Neural cell (in vitro differentiated cells): ENCODE results near the gene LRIG1. TPM values are rescaled to one million over a fixed set of nuclear protein-coding genes. Genes with fewer than 3 reads are reported as not detected.

Source experiments
- H2AFZ ChIP-seq: fragments of 200-600, 300-800 bp; sonication (generic), shearing (Covaris generic); 2 replicates; pipeline ENCODE4 v1.6.0; 2014; ENCODE audit warnings: low read depth, mild to moderate bottlenecking, antibody characterized with exemption, low read length, moderate library complexity
- H3F3A ChIP-seq: fragments of 200-600 bp; shearing (Covaris generic); 2 replicates; pipeline ENCODE4 v1.6.1; 2016; ENCODE audit warnings: mild to moderate bottlenecking, moderate library complexity, mixed read lengths, antibody characterized with exemption, low read length; ENCODE audit not compliant: insufficient read depth, poor library complexity, severe bottlenecking
- H3K27ac ChIP-seq: fragments of 200-600, 300-800 bp; sonication (generic), shearing (Covaris generic); 2 replicates; pipeline ENCODE4 v1.5.1; 2014; ENCODE audit warnings: mild to moderate bottlenecking, low read length, moderate library complexity
- H3K27me3 ChIP-seq: fragments of 300-800, 200-600 bp; sonication (generic), shearing (Covaris generic); 2 replicates; pipeline ENCODE4 v1.6.0; 2014; ENCODE audit warnings: mild to moderate bottlenecking, low read depth, low read length, moderate library complexity; ENCODE audit not compliant: insufficient read depth
- H3K36me3 ChIP-seq: fragments of 300-800, 200-600 bp; sonication (generic), shearing (Covaris generic); 2 replicates; pipeline ENCODE4 v1.5.1; 2014; ENCODE audit warnings: mild to moderate bottlenecking, antibody characterized with exemption, low read length, moderate library complexity; ENCODE audit not compliant: insufficient read depth
- H3K4me2 ChIP-seq: fragments of 300-800, 200-600 bp; sonication (generic), shearing (Covaris generic); 2 replicates; pipeline ENCODE4 v1.6.0; 2014; ENCODE audit warnings: mild to moderate bottlenecking, low read length
- H3K4me3 ChIP-seq: fragments of 300-800, 200-600 bp; sonication (generic), shearing (Covaris generic); 2 replicates; pipeline ENCODE4 v1.5.1; 2014; ENCODE audit warnings: mild to moderate bottlenecking, low read length, moderate library complexity
- H3K79me2 ChIP-seq: fragments of 200-600 bp; shearing (Covaris generic); replicated peaks from 2 replicates; pipeline ENCODE4 v1.6.0; 2014; ENCODE audit warnings: mild to moderate bottlenecking, low read length, moderate library complexity; ENCODE audit not compliant: insufficient read depth
- H3K9ac ChIP-seq: fragments of 300-800, 200-600 bp; sonication (generic), shearing (Covaris generic); 2 replicates; pipeline ENCODE4 v1.6.1; 2016; ENCODE audit warnings: mild to moderate bottlenecking, low read length, mixed read lengths
- H3K9me2 ChIP-seq: fragments of 200-600 bp; shearing (Covaris generic); 2 replicates; pipeline ENCODE4 v1.6.1; 2016; ENCODE audit warnings: mild to moderate bottlenecking, low read length, mixed read lengths; ENCODE audit not compliant: insufficient read depth
- H3K9me3 ChIP-seq: fragments of 200-600, 300-800 bp; sonication (generic), shearing (Covaris generic); 2 replicates; pipeline ENCODE4 v1.6.1; 2016; ENCODE audit warnings: mild to moderate bottlenecking, mixed run types, low read length, moderate library complexity, mixed read lengths
- H4K20me1 ChIP-seq: fragments of 200-600 bp; shearing (Covaris generic); 2 replicates; pipeline ENCODE4 v1.6.1; 2016; ENCODE audit warnings: mild to moderate bottlenecking, mixed run types; ENCODE audit not compliant: insufficient read depth
- EP300 ChIP-seq: fragments of 450-650 bp; conservative IDR thresholded peaks from 2 replicates; pipeline ENCODE4 v1.6.1; 2014; ENCODE audit warnings: antibody characterized with exemption, mild to moderate bottlenecking, moderate library complexity; ENCODE audit not compliant: poor library complexity, severe bottlenecking
- EZH2 ChIP-seq: fragments of 200-600, 300-800 bp; shearing (Covaris generic), sonication (generic); IDR thresholded peaks from 2 replicates; pipeline ENCODE4 v1.6.1; 2014; ENCODE audit warnings: antibody characterized with exemption, low read length, borderline replicate concordance, mild to moderate bottlenecking; ENCODE audit not compliant: insufficient read depth, poor library complexity, severe bottlenecking
- MXI1 ChIP-seq: fragments of 450-650 bp; conservative IDR thresholded peaks from 2 replicates; pipeline ENCODE4 v1.6.1; 2014; ENCODE audit warnings: antibody characterized with exemption, mild to moderate bottlenecking; ENCODE audit not compliant: poor library complexity, severe bottlenecking
- POLR2AphosphoS5 ChIP-seq: IDR thresholded peaks from 2 replicates; pipeline ENCODE4 v1.6.1; 2012
- RAD21 ChIP-seq: fragments of 450-650 bp; conservative IDR thresholded peaks from 2 replicates; pipeline ENCODE4 v1.6.1; 2014; ENCODE audit warnings: antibody characterized with exemption, mild to moderate bottlenecking, moderate library complexity
- SMC3 ChIP-seq: fragments of 450-650 bp; conservative IDR thresholded peaks from 2 replicates; pipeline ENCODE4 v1.6.1; 2014; ENCODE audit warnings: antibody characterized with exemption, mild to moderate bottlenecking, moderate library complexity; ENCODE audit not compliant: poor library complexity
- TAF1 ChIP-seq: IDR thresholded peaks from 2 replicates; pipeline ENCODE4 v1.6.1; 2012; ENCODE audit warnings: low read depth
- polyA plus RNA-seq: library from polyadenylated mRNA; depleted of rRNA; stranded (reverse); fragments of >200 nt; gene quantifications from 2 replicates; pipeline ENCODE4 v1.2.3, GENCODE V29; 2014
- TF ChIP-seq, protein P1 (sequence below): fragments of 450-650 bp; IDR thresholded peaks from 2 replicates; pipeline ENCODE4 v1.5.1; 2014; ENCODE audit warnings: antibody characterized with exemption, mild to moderate bottlenecking, moderate library complexity; ENCODE audit not compliant: poor library complexity, severe bottlenecking
- TF ChIP-seq, protein P2 (sequence below): IDR thresholded peaks from 2 replicates; pipeline ENCODE4 v1.6.1; 2012; ENCODE audit warnings: borderline replicate concordance

The LRIG1 gene
- polyA plus RNA-seq, 1 donor from 2014 or later = 7.1 TPM

DNA sequence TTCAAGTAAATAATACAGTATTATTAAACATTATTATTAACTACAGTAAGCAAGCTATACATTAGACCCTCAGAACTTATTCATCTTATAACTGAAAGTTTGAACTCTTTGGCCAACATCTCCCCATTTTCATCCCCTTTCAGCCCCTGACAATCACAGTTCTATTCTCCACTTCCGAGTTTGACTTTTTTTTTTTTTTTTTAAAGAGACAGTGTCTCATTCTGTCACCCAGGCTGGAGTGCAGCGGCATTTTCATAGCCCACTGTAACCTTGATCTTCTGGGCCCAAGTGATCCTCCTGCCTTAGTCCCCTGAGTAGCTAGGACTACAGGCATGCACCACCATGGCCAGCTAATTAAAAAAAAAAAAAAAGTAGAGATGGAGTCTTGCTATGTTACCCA lies 41.3 kb upstream of the LRIG1 start:
- Histone ChIP-seq H3K27ac (no peak overlapping the region), H3K4me3 (no peak overlapping the region), H3K9me2 (no peaks in the 10 kb centered on the region), H2AFZ (no peak overlapping the region), H3K36me3 (no peaks in the 10 kb centered on the region), H3K9me3 (no peaks in the 10 kb centered on the region), H4K20me1 (no peaks in the 10 kb centered on the region), H3K9ac (no peak overlapping the region), H3F3A (no peaks in the 10 kb centered on the region), H3K79me2 (no peaks in the 10 kb centered on the region), H3K27me3 (no peaks in the 10 kb centered on the region), H3K4me2 (no peak overlapping the region)
- no peak for TF ChIP-seq POLR2AphosphoS5
- TF ChIP-seq MXI1 = no peak
- no peak for TF ChIP-seq TAF1
- TF ChIP-seq, protein P1, sequence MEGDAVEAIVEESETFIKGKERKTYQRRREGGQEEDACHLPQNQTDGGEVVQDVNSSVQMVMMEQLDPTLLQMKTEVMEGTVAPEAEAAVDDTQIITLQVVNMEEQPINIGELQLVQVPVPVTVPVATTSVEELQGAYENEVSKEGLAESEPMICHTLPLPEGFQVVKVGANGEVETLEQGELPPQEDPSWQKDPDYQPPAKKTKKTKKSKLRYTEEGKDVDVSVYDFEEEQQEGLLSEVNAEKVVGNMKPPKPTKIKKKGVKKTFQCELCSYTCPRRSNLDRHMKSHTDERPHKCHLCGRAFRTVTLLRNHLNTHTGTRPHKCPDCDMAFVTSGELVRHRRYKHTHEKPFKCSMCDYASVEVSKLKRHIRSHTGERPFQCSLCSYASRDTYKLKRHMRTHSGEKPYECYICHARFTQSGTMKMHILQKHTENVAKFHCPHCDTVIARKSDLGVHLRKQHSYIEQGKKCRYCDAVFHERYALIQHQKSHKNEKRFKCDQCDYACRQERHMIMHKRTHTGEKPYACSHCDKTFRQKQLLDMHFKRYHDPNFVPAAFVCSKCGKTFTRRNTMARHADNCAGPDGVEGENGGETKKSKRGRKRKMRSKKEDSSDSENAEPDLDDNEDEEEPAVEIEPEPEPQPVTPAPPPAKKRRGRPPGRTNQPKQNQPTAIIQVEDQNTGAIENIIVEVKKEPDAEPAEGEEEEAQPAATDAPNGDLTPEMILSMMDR = no peak
- no peak for TF ChIP-seq EZH2
- TF ChIP-seq SMC3 = no peak
- no peak for TF ChIP-seq RAD21
- TF ChIP-seq, protein P2, sequence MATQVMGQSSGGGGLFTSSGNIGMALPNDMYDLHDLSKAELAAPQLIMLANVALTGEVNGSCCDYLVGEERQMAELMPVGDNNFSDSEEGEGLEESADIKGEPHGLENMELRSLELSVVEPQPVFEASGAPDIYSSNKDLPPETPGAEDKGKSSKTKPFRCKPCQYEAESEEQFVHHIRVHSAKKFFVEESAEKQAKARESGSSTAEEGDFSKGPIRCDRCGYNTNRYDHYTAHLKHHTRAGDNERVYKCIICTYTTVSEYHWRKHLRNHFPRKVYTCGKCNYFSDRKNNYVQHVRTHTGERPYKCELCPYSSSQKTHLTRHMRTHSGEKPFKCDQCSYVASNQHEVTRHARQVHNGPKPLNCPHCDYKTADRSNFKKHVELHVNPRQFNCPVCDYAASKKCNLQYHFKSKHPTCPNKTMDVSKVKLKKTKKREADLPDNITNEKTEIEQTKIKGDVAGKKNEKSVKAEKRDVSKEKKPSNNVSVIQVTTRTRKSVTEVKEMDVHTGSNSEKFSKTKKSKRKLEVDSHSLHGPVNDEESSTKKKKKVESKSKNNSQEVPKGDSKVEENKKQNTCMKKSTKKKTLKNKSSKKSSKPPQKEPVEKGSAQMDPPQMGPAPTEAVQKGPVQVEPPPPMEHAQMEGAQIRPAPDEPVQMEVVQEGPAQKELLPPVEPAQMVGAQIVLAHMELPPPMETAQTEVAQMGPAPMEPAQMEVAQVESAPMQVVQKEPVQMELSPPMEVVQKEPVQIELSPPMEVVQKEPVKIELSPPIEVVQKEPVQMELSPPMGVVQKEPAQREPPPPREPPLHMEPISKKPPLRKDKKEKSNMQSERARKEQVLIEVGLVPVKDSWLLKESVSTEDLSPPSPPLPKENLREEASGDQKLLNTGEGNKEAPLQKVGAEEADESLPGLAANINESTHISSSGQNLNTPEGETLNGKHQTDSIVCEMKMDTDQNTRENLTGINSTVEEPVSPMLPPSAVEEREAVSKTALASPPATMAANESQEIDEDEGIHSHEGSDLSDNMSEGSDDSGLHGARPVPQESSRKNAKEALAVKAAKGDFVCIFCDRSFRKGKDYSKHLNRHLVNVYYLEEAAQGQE = no peak
- TF ChIP-seq EP300 = no peak

DNA sequence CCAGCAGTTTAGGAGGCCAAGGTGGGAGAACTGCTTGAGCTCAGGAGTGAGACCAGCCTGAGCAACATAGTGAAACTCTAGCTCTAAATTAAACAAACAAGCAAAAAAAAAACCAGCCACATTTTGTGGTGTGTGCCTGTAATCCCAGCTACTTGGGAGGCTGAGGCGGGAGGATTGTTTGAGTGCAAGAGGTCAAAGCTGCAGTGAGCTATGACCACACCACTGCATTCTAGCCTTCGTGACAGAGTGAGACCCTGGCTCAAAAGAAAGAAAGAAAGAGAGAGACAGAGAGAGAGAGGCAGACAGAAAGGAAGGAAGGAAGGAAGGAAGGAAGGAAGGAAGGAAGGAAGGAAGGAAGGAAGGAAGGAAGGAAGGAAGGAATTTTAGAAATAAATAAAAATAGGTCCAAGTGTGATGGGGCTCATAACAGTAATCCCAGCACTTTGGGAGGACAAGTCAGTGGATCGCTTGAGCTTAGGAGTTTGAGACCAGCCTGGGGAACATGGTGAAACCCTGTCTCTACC lies 38.7 kb upstream of the LRIG1 start:
- H3F3A ChIP-seq = no peaks in the 10 kb centered on the region
- no peaks in the 10 kb centered on the region for H3K9me3 ChIP-seq
- H3K4me3 ChIP-seq = no peak overlapping the region
- no peak overlapping the region for H3K4me2 ChIP-seq
- no peak for TF ChIP-seq SMC3
- H3K9ac ChIP-seq = no peak overlapping the region
- no peak overlapping the region for H2AFZ ChIP-seq
- H3K9me2 ChIP-seq = no peaks in the 10 kb centered on the region
- no peaks in the 10 kb centered on the region for H3K36me3 ChIP-seq
- H3K27ac ChIP-seq = no peak overlapping the region
- no peaks in the 10 kb centered on the region for H3K79me2 ChIP-seq
- H4K20me1 ChIP-seq = no peaks in the 10 kb centered on the region
- H3K27me3 ChIP-seq = no peaks in the 10 kb centered on the region

DNA sequence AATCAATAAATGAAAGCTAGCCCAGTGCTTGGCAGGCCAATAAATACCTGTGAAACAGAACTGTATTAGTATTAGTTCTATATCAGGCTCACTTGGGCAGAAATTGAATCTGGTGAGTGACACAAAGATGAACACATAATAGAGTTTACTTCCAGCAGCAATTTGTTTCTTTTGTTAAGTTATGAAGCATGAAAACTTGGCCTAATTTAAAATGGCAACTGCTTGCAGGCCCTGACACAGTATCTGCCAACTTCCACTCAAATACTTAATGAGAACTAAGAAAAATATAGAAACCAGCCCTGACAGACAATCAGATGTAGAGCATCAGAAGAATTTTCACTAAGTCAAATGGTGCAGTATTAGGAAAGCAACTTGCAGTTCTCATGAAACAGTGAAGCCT lies 37.6 kb upstream of the LRIG1 start:
- TF ChIP-seq EP300 (no peak), POLR2AphosphoS5 (no peak), SMC3 (no peak), MXI1 (no peak), RAD21 (no peak), EZH2 (no peak), TAF1 (no peak)
- TF ChIP-seq, protein P2 = no peak
- TF ChIP-seq, protein P1 = no peak
- H3K79me2 ChIP-seq = no peaks in the 10 kb centered on the region
- H3K4me3 ChIP-seq = no peak overlapping the region
- H3K9me3 ChIP-seq = no peaks in the 10 kb centered on the region
- no peak overlapping the region for H2AFZ ChIP-seq
- H3K36me3 ChIP-seq = no peaks in the 10 kb centered on the region
- H3K27me3 ChIP-seq = no peaks in the 10 kb centered on the region
- no peak overlapping the region for H3K27ac ChIP-seq
- H4K20me1 ChIP-seq = no peaks in the 10 kb centered on the region
- H3K9ac ChIP-seq = no peak overlapping the region
- no peaks in the 10 kb centered on the region for H3K9me2 ChIP-seq
- H3F3A ChIP-seq = no peaks in the 10 kb centered on the region
- no peak overlapping the region for H3K4me2 ChIP-seq
